Naive thymus-derived CD4-positive, alpha-beta T cell (primary cell): ENCODE results near the gene SKA2. TPM values are rescaled to one million over a fixed set of nuclear protein-coding genes. Genes with fewer than 3 reads are reported as not detected.
"Not testable (repeated sequence)": the region's sequence is repeated elsewhere in the genome, so short reads cannot be mapped to it uniquely, and the experiment has no call there.

Source experiments
- ATAC-seq: fragments of 150-1000 bp; cut with Tn5 transposase; 2 replicates; pipeline ENCODE4 v1.10.0; 2021; ENCODE audit warnings: mild to moderate bottlenecking, moderate library complexity
- CTCF ChIA-PET: fragments of 350-600 bp; sonication (Branson Sonifier 250); formaldehyde crosslinking; loops from one replicate; lab custom pipeline; 2021; ENCODE audit warnings: antibody characterized with exemption; lab: Charles Lee
- POLR2A ChIA-PET: fragments of 350-600 bp; sonication (Branson Sonifier 250); formaldehyde crosslinking; loops from one replicate; lab custom pipeline; 2021; ENCODE audit warnings: antibody characterized with exemption, inconsistent platforms; lab: Charles Lee
- DNase-seq, 9 donors: peaks; one replicate each; pipeline versions ENCODE4 v3.0.0 to v3.0.0-alpha.2; 2020 to 2022; ENCODE audit warnings: mixed read lengths in 1 of 9
- H3K27ac ChIP-seq: one replicate; pipeline ENCODE4 v1.7.0; 2013; ENCODE audit warnings: mild to moderate bottlenecking, low read depth, low read length, moderate library complexity
- H3K27me3 ChIP-seq, 2 donors: one replicate each; pipeline ENCODE4 v1.7.0; 2013; ENCODE audit warnings: low read length in 2 of 2, mild to moderate bottlenecking in 2 of 2, moderate library complexity in 2 of 2; ENCODE audit not compliant: control insufficient read depth in 2 of 2, insufficient read depth in 2 of 2
- H3K36me3 ChIP-seq, 3 experiments: 1 replicate in 2 of 3; 2 replicates in 1 of 3; pipeline ENCODE4 v1.7.0; 2013; ENCODE audit warnings: low read length in 3 of 3, mild to moderate bottlenecking in 3 of 3, moderate library complexity in 1 of 3; ENCODE audit not compliant: insufficient read depth in 3 of 3, control insufficient read depth in 2 of 3
- H3K4me1 ChIP-seq, 2 donors: one replicate each; pipeline ENCODE4 v1.7.0; 2013; ENCODE audit warnings: low read length in 2 of 2, mild to moderate bottlenecking in 2 of 2, moderate library complexity in 1 of 2; ENCODE audit not compliant: control insufficient read depth in 2 of 2, insufficient read depth in 2 of 2
- H3K4me3 ChIP-seq: 2 replicates; pipeline ENCODE4 v1.7.0; 2013; ENCODE audit warnings: mild to moderate bottlenecking, low read length
- H3K9me3 ChIP-seq, 3 experiments: 1 replicate in 2 of 3; 2 replicates in 1 of 3; pipeline ENCODE4 v1.7.0; 2013; ENCODE audit warnings: low read length in 3 of 3; ENCODE audit not compliant: control insufficient read depth in 2 of 3
- H3K27ac Mint-ChIP-seq, 9 donors: one replicate each; pipeline ENCODE4 v1.8.0; 2020 to 2022; ENCODE audit warnings: mixed read lengths in 9 of 9, mild to moderate bottlenecking in 8 of 9, moderate library complexity in 5 of 9, inconsistent platforms in 2 of 9
- H3K27me3 Mint-ChIP-seq, 5 donors: one replicate each; pipeline ENCODE4 v1.8.0; 2021 to 2022; ENCODE audit warnings: mixed read lengths in 5 of 5, mild to moderate bottlenecking in 1 of 5
- H3K36me3 Mint-ChIP-seq, 5 donors: one replicate each; pipeline ENCODE4 v1.8.0; 2020 to 2022; ENCODE audit warnings: mixed read lengths in 5 of 5, mild to moderate bottlenecking in 3 of 5, inconsistent platforms in 1 of 5
- H3K4me1 Mint-ChIP-seq, 7 donors: one replicate each; pipeline ENCODE4 v1.8.0; 2020 to 2022; ENCODE audit warnings: mixed read lengths in 7 of 7, mild to moderate bottlenecking in 3 of 7, inconsistent platforms in 1 of 7
- H3K4me3 Mint-ChIP-seq, 10 donors: one replicate each; pipeline ENCODE4 v1.8.0; 2020 to 2022; ENCODE audit warnings: mild to moderate bottlenecking in 10 of 10, mixed read lengths in 10 of 10, moderate library complexity in 6 of 10, inconsistent platforms in 2 of 10
- H3K9me3 Mint-ChIP-seq, 11 donors: one replicate each; pipeline ENCODE4 v1.8.0; 2020 to 2022; ENCODE audit warnings: mixed read lengths in 11 of 11, mild to moderate bottlenecking in 4 of 11, inconsistent platforms in 1 of 11, moderate library complexity in 1 of 11
- intact Hi-C, 2 donors: fragments of 100-400 bp; cut with micrococcal nuclease; formaldehyde crosslinking; loops; one replicate each; pipeline ENCODE4 v1.15.1; 2023
- polyA plus RNA-seq, 2 donors: library from polyadenylated mRNA; unstranded; fragments of 300-500 nt; fragmentation: Illumina TruSeq; gene quantifications; one replicate each; pipeline ENCODE4 v1.2.3, GENCODE V29; 2021
- total RNA-seq, 6 experiments: library from RNA in 5 of 6; stranded (reverse) in 5 of 6; gene quantifications; 1 replicate in 5 of 6; 2 replicates in 1 of 6; pipeline ENCODE4 v1.2.3 and lab custom pipeline; 2021 to 2026

SKA2 gene
- total and polyA plus RNA-seq, 7 experiments from 2014 or later, result 11.0 to 58.1 (median 17.4) TPM

DNA sequence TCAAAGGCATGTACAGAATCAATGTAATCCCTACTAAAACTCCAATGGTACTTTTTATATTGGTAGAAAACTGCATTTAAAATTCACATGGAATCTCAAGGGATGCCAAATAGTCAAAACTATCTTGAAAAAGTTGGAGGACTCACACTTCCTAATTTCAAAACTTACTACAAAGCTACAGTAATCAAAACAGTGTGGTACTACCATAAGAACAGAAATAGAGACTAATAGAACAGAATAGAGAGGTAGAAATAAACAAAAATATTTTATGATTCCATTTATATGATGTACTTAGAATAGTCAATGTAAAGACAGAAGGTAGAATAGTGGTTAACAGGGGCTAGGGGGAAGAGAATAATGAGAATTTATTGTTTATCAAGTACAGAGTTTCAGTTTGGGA lies 57.1 kb downstream of the SKA2 start:
- H3K4me1 ChIP-seq, result no peaks in the 10 kb centered on the region
- no peaks in the 10 kb centered on the region for H3K27me3 Mint-ChIP-seq
- no peak overlapping the region for H3K27ac ChIP-seq
- no peak overlapping the region for H3K4me3 Mint-ChIP-seq
- H3K36me3 Mint-ChIP-seq, result peaks cover 8 to 33% (median 22%) of the 10 kb centered on the region in 5 donors
- ATAC-seq, result no peak
- H3K9me3 ChIP-seq, result no peaks in the 10 kb centered on the region
- DNase-seq, result no peak
- peaks cover 0 to 5% (median 0%) of the 10 kb centered on the region in 11 donors for H3K9me3 Mint-ChIP-seq
- ChIA-PET POLR2A (no interaction called here), CTCF (no interaction called here)
- intact Hi-C loops, result no loop called here
- peaks cover 0 to 14% (median 0%) of the 10 kb centered on the region in 3 experiments for H3K36me3 ChIP-seq
- no peak overlapping the region for H3K4me3 ChIP-seq
- H3K27me3 ChIP-seq, result no peaks in the 10 kb centered on the region
- peak overlapping the region in 1 of 9 donors; percentile 5 for H3K27ac Mint-ChIP-seq
- H3K4me1 Mint-ChIP-seq, result peaks cover 20 to 32% (median 28%) of the 10 kb centered on the region in 7 donors

DNA sequence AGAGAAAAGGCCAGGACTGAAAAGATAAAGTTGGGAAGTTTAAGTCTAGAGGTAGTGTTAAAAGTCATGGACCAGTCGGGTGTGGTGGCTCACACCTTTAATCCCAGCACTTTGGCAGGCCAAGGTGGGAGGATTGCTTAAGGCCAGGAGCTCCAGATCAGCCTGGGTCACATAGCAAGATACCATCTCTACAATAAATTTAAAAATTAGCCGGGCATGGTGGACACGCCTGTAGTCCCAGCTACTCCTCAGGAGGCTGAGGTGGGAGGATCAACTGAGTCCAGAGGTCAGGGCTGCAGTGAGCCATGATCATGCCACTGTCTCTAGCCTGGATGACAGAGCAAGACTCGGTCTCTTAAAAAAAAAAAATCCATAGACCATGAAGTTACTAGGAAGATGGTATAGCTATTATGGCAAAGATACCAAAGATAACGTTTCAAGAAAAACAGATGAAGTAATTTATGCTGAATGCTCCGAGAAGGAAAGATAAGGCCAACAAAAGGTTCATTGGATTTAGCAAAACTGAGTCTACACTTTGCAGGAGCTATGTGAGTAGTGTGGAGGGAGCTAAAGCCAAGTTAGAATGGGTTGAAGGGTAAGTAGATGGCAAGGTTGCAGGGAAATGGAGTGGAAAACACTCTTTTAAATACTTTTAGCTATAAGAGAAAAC lies 60.0 kb downstream of the SKA2 start:
- Histone ChIP-seq H3K27me3 (no peaks in the 10 kb centered on the region), H3K9me3 (no peaks in the 10 kb centered on the region), H3K4me3 (no peak overlapping the region), H3K4me1 (no peaks in the 10 kb centered on the region), H3K36me3 (peaks cover 0 to 4% (median 0%) of the 10 kb centered on the region in 3 experiments), H3K27ac (no peak overlapping the region)
- Mint-ChIP-seq H3K9me3 (peaks cover 0 to 5% (median 0%) of the 10 kb centered on the region in 11 donors), H3K36me3 (peaks cover under 1 to 25% (median 17%) of the 10 kb centered on the region in 5 donors), H3K4me1 (peaks cover 7 to 21% (median 15%) of the 10 kb centered on the region in 7 donors), H3K4me3 (no peak overlapping the region), H3K27ac (no peak overlapping the region), H3K27me3 (no peaks in the 10 kb centered on the region)
- no peak for DNase-seq
- intact Hi-C loops, result no loop called here
- ChIA-PET CTCF (interaction anchor here (0.5 to 0.6 kb wide), 3 partner anchors 20 to 520 kb away, joined by 3 read pairs; no protein-coding TSS in a partner anchor), POLR2A (interaction anchor here (0.5 to 2.2 kb wide), 2 partner anchors 11 to 463 kb away, joined by 3 to 12 read pairs; partner anchors contain the start of gene TRIM37)
- no peak for ATAC-seq

DNA sequence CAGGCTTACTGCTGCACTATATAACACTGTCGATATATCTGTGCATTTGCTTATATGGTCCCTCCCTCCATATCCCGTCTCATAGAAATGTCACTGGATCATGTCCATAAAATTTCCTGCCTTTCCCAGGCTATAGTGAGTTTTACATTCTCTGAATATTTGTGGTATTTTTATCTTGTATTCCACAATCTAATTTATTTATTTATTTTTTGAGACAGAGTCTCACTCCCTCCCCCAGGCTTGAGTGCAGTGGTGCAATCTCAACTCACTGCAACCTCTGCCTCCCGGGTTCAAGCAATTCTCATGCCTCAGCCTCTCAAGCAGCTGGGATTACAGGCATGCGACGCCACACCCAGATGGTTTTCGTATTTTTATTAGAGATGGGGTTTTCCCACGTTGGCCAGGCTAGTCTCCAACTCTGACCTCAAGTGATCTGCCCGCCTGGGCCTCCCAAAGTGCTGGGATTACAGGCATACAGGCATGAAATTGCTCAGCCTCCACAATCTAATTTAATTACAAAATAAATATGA lies 61.2 kb downstream of the SKA2 start:
- POLR2A ChIA-PET, result interaction anchor here (0.6 to 2.2 kb wide), 2 partner anchors 12 to 379 kb away, joined by 5 to 12 read pairs; partner anchors contain the start of gene TRIM37
- H3K36me3 Mint-ChIP-seq, result peaks cover 0 to 25% (median 12%) of the 10 kb centered on the region in 5 donors

DNA sequence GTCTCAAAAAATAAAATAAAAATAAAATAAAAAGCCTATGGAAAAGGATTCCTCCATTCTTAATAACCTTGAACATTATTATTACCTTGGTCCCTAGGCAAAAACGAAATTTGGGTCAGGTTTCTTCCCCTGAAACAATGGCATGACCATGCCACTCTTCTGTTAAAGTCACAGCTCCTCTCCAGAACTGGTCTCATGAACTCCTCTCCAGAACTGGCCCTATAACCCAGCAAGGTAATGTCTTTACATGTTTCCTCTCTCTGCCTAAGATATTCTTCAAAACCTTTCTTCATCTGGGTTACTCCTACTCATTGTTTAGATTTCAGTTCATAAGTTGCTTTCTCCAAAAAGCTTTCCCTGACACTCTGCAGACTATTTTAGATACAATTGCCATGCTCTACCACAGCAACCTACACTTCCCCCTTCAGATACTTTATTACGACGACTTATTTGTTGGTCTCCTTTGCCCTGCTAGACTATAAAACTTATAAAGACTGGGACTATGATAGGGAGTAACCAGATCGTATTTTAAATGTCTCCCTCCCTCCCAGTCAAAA lies 61.8 kb downstream of the SKA2 start:
- peaks cover 0 to 5% (median 0%) of the 10 kb centered on the region in 11 donors for H3K9me3 Mint-ChIP-seq
- H3K27me3 Mint-ChIP-seq, result no peaks in the 10 kb centered on the region
- H3K27me3 ChIP-seq, result no peaks in the 10 kb centered on the region
- H3K36me3 ChIP-seq, result peaks cover 0 to 14% (median 4%) of the 10 kb centered on the region in 3 experiments
- H3K4me1 ChIP-seq, result no peaks in the 10 kb centered on the region
- H3K4me3 ChIP-seq, result no peak overlapping the region
- no peak for ATAC-seq
- no peaks in the 10 kb centered on the region for H3K9me3 ChIP-seq
- ChIA-PET CTCF (no interaction called here), POLR2A (no interaction called here)
- H3K4me3 Mint-ChIP-seq, result no peak overlapping the region
- DNase-seq, result no peak
- peaks cover 4 to 20% (median 14%) of the 10 kb centered on the region in 7 donors for H3K4me1 Mint-ChIP-seq
- H3K36me3 Mint-ChIP-seq, result peaks cover 0 to 25% (median 11%) of the 10 kb centered on the region in 5 donors
- H3K27ac Mint-ChIP-seq, result peak overlapping the region in 1 of 9 donors; percentile 76
- H3K27ac ChIP-seq, result no peak overlapping the region
- intact Hi-C loops, result no loop called here

More for the DNA sequence above, 61.2 kb downstream of the SKA2 start:
- peak overlapping the region in 1 of 9 donors; percentile 76 for H3K27ac Mint-ChIP-seq
- Histone ChIP-seq H3K9me3 (no peaks in the 10 kb centered on the region), H3K27me3 (no peaks in the 10 kb centered on the region), H3K27ac (no peak overlapping the region), H3K36me3 (peaks cover 0 to 9% (median 4%) of the 10 kb centered on the region in 3 experiments), H3K4me3 (no peak overlapping the region), H3K4me1 (no peaks in the 10 kb centered on the region)
- H3K27me3 Mint-ChIP-seq, result no peaks in the 10 kb centered on the region
- no peak for ATAC-seq
- peaks cover 4 to 20% (median 14%) of the 10 kb centered on the region in 7 donors for H3K4me1 Mint-ChIP-seq
- CTCF ChIA-PET, result no interaction called here
- peaks cover 0 to 5% (median 0%) of the 10 kb centered on the region in 11 donors for H3K9me3 Mint-ChIP-seq
- no peak for DNase-seq
- no peak overlapping the region for H3K4me3 Mint-ChIP-seq
- intact Hi-C loops, result no loop called here

DNA sequence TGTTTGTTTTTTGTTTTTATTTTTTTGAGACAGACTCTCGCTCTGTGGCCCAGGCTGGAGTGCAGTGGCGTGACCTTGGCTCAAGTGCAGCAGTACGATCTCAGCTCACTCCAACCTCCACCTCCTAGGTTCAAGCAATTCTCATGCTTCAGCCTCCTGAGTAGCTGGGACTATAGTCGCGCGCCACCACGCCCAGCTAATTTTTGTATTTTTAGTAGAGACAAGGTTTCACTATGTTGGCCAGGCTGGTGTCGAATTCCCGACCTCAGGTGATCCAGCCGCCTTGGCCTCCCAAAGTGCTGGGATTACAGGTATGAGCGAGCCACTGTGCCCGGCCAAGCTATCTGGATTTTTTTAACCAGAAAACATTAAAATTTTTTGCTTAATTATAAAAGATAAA lies 64.4 kb downstream of the SKA2 start:
- H3K4me1 ChIP-seq, H3K27ac ChIP-seq, H3K9me3 ChIP-seq, H3K4me3 ChIP-seq, ATAC-seq, intact Hi-C loops, H3K27ac Mint-ChIP-seq, DNase-seq, H3K27me3 ChIP-seq, H3K27me3 Mint-ChIP-seq, H3K9me3 Mint-ChIP-seq, H3K4me3 Mint-ChIP-seq, CTCF ChIA-PET: not testable (repeated sequence)
- Mint-ChIP-seq H3K36me3 (peaks cover 4 to 23% (median 13%) of the 10 kb centered on the region in 5 donors), H3K4me1 (peaks cover 0 to 22% (median 10%) of the 10 kb centered on the region in 7 donors)
- peaks cover 0 to 21% (median 13%) of the 10 kb centered on the region in 3 experiments for H3K36me3 ChIP-seq
- POLR2A ChIA-PET, result interaction anchor here (0.6 kb wide), 1 partner anchor 44 kb away, joined by 3 read pairs; no protein-coding TSS in a partner anchor

DNA sequence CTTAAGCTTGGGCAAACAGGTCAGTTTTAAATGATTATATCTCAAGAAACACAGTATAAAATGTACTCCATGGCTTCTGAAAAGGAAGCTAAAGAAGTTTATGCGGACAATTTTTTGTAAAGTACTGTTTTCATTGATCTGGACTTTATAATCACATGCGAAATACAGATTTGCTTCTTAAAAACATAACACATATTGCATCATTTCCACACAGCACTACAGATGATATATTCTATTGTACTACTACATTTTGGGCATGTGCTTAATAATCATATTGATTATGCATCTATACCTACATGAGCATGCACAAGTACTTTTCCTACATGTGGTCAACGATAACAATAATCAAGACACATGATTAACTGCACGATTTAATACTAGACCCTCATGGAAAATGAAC lies 70.8 kb downstream of the SKA2 start:
- intact Hi-C loops, result no loop called here

More for the DNA sequence above, 70.8 kb downstream of the SKA2 start:
- H3K36me3 Mint-ChIP-seq, result peaks cover 12 to 48% (median 28%) of the 10 kb centered on the region in 5 donors
- ChIA-PET POLR2A (no interaction called here), CTCF (no interaction called here)
- no peak overlapping the region for H3K4me3 Mint-ChIP-seq
- Histone ChIP-seq H3K27me3 (no peaks in the 10 kb centered on the region), H3K27ac (no peak overlapping the region), H3K36me3 (peaks cover 0 to 35% (median 9%) of the 10 kb centered on the region in 3 experiments), H3K4me3 (no peak overlapping the region), H3K4me1 (no peaks in the 10 kb centered on the region), H3K9me3 (no peaks in the 10 kb centered on the region)
- peaks cover 0 to 11% (median 5%) of the 10 kb centered on the region in 7 donors for H3K4me1 Mint-ChIP-seq
- H3K27ac Mint-ChIP-seq, result no peak overlapping the region
- no peaks in the 10 kb centered on the region for H3K9me3 Mint-ChIP-seq
- H3K27me3 Mint-ChIP-seq, result no peaks in the 10 kb centered on the region
- ATAC-seq (no peak), DNase-seq (no peak)
